Measurements from ENCODE around the gene MMRN2. TPM values are rescaled to one million over a fixed set of nuclear protein-coding genes. Genes with fewer than 3 reads are reported as not detected.
A peak's percentile ranks its signal among the peaks of the same experiment; 100 is the strongest.
"Not testable (repeated sequence)": the region's sequence is repeated elsewhere in the genome, so short reads cannot be mapped to it uniquely, and the experiment has no call there.

Gene MMRN2
- total and polyA plus RNA-seq, 12 donors, result 9.5 to 44.2 (median 28.4) TPM

DNA sequence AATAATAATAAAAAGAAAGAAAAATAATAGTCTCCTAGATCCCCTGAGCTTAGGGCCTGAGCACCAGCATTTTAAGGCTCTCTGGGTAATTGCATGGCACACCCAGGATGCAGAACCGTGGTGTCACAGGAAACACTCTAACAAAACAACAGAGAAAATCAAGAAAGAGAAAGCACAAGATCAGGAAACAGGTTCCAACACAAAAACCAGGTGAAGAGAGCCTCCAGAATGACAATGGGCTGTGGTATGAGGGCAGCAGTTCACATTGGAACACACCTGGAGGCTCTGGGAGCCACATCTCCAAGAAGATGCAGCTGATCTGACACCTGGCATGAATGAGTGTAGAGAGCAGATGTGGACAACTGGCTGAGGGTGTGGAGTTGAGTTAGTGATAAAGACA is 7.1 kb downstream of the MMRN2 start:
- no peaks in the 10 kb centered on the region for H3K9me3 ChIP-seq (replicated peaks in 1 of 3)
- peaks cover 18 to 21% of the 10 kb centered on the region in 2 donors for H3K4me1 ChIP-seq (replicated peaks in 1 of 2)
- peak in 3 of 7 donors; percentile 4 to 17 (median 8) for DNase-seq
- H3K27me3 ChIP-seq, result no peaks in the 10 kb centered on the region
- WGBS, 4 donors, result 53 to 69% (median 64%) methylated on average over 1 of the region's 1 CpG
- TF ChIP-seq, protein P1, sequence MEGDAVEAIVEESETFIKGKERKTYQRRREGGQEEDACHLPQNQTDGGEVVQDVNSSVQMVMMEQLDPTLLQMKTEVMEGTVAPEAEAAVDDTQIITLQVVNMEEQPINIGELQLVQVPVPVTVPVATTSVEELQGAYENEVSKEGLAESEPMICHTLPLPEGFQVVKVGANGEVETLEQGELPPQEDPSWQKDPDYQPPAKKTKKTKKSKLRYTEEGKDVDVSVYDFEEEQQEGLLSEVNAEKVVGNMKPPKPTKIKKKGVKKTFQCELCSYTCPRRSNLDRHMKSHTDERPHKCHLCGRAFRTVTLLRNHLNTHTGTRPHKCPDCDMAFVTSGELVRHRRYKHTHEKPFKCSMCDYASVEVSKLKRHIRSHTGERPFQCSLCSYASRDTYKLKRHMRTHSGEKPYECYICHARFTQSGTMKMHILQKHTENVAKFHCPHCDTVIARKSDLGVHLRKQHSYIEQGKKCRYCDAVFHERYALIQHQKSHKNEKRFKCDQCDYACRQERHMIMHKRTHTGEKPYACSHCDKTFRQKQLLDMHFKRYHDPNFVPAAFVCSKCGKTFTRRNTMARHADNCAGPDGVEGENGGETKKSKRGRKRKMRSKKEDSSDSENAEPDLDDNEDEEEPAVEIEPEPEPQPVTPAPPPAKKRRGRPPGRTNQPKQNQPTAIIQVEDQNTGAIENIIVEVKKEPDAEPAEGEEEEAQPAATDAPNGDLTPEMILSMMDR (IDR thresholded peaks at IDR 0.05), result no peak
- TF ChIP-seq POLR2A (IDR thresholded peaks at IDR 0.05), result no peak
- intact Hi-C loops (cut with DNase I), result no loop called here
- H3K36me3 ChIP-seq (replicated peaks in 1 of 2), result no peaks in the 10 kb centered on the region
- no peak overlapping the region for H3K27ac ChIP-seq
- H3K4me3 ChIP-seq, result no peak overlapping the region

DNA sequence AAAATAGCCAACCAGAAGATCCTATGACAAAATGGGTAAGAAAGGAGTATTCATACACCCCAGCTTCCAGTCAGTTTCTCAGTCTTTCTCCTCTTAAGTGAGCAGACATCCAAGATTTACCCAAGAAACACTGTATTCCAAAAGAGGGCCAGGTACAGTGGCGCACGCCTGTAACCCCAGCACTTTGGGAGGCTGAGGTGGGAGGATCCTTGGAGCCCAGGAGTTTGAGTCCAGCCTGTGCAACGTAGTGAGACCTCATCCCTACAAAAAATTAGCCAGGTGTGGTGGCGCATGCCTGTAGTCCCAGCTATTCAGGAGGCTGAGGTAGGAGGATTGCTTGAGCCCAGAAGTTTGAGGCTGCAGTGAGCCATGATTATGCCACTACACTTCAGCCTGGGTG is 9.6 kb downstream of the MMRN2 start:
- intact Hi-C loops (cut with DNase I), result not testable (repeated sequence)
- 90 to 97% (median 95%) methylated on average over 4 of the region's 4 CpGs for WGBS, 4 donors
- peaks cover 4 to 13% of the 10 kb centered on the region in 2 donors for H3K4me1 ChIP-seq (replicated peaks in 1 of 2)

DNA sequence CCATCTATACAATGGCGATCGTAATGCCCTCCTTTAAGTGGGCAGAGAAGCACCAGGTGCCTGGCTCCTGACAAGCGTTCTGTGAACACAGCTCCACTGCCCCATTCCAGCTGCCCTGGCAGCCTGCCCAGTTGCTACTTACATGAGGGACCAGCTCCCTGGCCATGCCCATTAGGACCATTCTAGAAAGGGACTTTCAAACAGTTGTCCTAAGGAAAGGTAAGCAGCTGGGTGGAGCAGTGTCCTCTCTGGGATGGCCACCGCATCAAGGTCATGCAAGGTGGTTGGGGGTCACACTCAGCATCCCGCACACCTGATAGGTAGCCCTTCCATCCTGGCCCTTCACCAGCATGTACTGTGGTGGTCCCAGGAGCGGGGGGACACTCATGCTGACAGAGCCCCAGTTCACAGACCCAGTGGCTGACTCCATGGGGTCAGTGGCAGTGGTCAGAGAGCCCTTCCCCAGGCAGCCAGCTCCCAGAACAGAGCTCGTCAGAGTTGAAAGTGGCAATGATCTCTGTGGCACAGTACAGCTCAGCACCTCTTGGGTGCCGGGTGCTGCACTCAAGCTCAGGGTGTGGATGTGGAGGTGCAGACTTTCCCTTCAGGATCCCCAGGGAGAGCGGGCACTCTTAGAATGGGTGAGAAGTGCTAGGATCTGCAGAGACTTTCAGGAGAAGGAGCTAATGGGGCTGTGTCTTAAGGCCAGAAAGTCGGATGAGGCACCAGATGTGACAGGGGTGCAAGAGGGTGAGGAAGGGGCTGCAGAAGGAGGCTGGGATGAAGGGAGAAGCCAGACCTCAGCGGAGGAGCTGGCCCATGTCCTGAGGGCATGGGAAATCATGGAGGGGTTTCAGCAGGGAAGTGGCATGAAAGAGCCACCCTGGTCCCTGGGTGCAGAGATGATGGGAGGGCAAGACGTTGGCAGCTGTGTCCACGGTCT is 10.9 kb downstream of the MMRN2 start:
- peak in 4 of 7 donors; percentile 25 to 73 (median 57) for DNase-seq
- Histone ChIP-seq H3K27me3 (no peaks in the 10 kb centered on the region), H3K9me3 (replicated peaks in 1 of 3) (no peaks in the 10 kb centered on the region), H3K4me3 (no peak overlapping the region), H3K36me3 (replicated peaks in 1 of 2) (no peaks in the 10 kb centered on the region), H3K27ac (no peak overlapping the region), H3K4me1 (replicated peaks in 1 of 2) (peaks cover 4 to 13% of the 10 kb centered on the region in 2 donors)
- TF ChIP-seq, protein P1 (IDR thresholded peaks at IDR 0.05), result no peak
- no peak for TF ChIP-seq POLR2A (IDR thresholded peaks at IDR 0.05)
- intact Hi-C loops (cut with DNase I), result no loop called here
- 83 to 86% (median 84%) methylated on average over 6 to 13 of the region's 13 CpGs for WGBS, 4 donors

More for the DNA sequence above, 9.6 kb downstream of the MMRN2 start:
- not testable (repeated sequence) for H3K9me3 ChIP-seq (replicated peaks in 1 of 3); H3K36me3 ChIP-seq (replicated peaks in 1 of 2); H3K4me3 ChIP-seq; H3K27me3 ChIP-seq; H3K27ac ChIP-seq
- peak in 2 of 7 donors; percentile 1 to 38 for DNase-seq

DNA sequence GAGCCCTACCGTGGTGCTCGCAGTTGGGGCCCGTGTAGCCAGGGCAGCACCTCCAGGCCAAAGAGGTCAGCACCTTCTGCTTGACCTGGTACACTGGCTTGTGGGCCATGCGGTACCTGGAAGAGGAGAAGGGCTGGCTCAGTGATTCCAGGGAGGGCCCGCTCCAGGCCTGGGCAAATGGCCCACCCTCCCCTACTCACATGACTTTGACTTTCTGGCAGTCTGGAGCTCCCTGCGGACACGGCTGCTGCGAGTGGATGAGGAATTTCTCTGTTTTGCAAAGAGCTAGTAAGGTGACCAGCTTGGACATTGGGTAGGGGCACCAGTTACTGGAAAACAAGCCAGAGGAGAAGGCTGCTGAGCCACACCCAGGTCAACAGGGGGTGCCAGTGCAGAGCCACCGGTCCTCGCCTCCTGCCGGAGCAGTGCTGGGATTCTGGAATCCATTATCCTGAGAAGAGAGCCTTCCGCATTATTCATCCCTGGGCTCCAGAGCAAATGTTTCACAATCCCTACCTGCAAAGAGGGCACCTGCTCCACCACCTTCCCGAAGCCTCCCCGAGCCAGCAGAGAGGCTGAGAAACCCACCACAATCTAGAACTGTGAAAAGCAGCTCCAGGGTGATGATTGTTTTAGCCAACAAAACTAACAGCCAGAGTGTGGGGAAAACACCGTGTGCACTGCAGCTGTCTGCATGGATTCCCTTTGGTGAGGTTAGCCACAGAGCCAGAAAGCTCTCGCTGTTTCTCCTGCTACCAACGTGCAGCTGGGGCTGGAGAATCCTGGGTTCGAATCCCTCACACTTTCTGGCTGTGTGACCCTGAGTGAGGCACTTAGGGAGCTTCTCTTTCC is 11.8 kb downstream of the MMRN2 start:
- Histone ChIP-seq H3K9me3 (replicated peaks in 1 of 3) (no peaks in the 10 kb centered on the region), H3K27ac (peak overlapping the region in 1 of 5 donors; percentile 58), H3K4me1 (replicated peaks in 1 of 2) (peaks cover 4 to 13% of the 10 kb centered on the region in 2 donors), H3K27me3 (no peaks in the 10 kb centered on the region), H3K36me3 (replicated peaks in 1 of 2) (no peaks in the 10 kb centered on the region), H3K4me3 (no peak overlapping the region)
- TF ChIP-seq, protein P1 (IDR thresholded peaks at IDR 0.05), result peak in 1 of 6 experiments; percentile 25
- no peak for TF ChIP-seq POLR2A (IDR thresholded peaks at IDR 0.05)
- intact Hi-C loops (cut with DNase I), result no loop called here
- WGBS, 4 donors, result 77 to 89% (median 80%) methylated on average over 14 to 18 of the region's 18 CpGs
- DNase-seq, result peak in 4 of 7 donors; percentile 15 to 54 (median 28)
